Activated CD4-positive, alpha-beta T cell treated with anti-CD3 and anti-CD28 coated beads, Interleukin-2, amount 50 U/mL, for 48 hours (primary cell): ENCODE measurements around the gene PDE4D.

Experiments used
- DNase-seq, 2 experiments: peaks; one replicate each; pipeline ENCODE4 v3.0.0-alpha.2; 2020

Gene PDE4D

DNA sequence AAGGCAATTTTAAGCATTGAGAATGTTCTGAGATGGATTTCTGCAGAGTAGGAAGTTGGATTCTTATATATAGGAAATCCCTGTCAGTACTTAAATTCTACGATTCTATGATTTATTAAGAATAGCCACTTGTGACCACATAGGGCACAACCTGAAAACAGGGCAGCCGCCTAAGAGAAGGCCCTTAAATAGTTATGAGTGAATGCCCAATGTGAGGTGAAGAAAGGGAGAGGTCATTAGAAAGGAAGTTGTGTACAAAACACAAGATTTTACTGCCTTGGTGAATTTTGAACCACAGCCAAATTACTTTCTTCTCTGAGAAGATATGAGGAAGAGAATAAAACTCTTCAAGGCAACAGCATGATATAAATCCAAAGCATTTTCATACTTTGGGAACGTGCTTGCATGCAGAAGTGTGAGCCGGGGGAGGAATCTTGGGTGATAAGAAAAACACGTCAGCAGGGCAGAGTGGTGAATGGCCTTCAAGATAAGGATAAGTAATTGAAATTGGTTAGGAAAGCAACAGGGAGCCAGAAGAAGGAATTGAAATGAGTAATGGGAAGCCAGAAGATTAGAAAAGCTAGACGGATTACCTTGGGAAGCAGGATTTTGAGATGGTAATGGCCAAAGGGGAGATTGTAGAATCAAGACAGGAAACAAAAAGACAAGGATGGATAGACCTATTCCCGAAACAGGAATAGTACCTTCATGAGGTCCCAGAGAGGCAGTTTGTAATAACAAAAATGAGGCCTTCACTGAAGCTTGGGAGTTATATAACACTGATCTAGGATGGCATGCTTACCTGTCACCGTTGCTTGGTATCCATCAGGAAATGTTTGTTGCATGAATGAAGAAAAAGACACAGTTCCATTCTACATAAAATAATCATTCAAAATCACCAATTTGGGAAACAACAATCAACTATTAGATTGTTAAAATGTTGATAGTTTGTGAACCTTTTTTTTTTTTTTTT lies 244.3 kb downstream of the PDE4D start:
- DNase-seq: no peak

GRCh38 chr5:59648038-59648831 lies 245.3 kb downstream of the PDE4D start:
- no peak for DNase-seq

DNA sequence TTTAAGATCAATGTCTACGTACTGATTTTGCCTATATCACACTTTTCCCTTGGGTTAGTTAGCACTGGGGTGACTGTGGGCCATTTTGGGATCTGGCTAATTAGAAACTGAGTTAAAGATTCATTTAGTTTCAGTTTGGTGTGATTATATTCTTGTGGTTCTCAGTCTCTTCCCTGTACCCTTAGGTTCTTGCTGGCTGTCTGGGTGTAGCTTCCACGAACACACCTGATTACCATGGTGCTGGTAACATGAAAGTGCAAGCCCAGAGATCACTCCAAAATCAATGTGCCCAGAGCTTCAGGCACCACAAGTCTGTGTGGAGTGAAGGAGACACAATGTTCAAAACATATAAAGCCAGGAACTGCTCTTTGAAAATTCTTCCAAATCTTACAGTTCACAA lies 248.1 kb downstream of the PDE4D start:
- no peak for DNase-seq

DNA sequence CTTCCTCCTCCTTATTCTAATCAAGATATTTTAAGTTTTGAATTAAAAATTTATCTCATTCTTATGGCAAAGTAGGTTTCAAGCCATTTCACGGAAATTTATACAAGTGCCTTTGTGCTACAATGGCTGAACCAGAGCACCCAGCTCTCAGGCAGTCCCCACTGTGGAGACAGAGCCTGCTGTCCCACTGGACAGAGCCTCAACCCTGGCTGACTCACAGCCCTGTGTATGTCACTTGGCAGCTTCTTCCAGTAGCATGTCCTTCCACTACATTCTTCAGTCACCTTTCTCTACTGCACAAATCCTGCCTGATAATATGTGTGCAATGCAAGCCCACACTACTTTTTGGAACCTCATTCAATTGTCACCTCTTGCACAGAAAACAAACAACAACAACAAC lies 253.1 kb downstream of the PDE4D start:
- DNase-seq: no peak

DNA sequence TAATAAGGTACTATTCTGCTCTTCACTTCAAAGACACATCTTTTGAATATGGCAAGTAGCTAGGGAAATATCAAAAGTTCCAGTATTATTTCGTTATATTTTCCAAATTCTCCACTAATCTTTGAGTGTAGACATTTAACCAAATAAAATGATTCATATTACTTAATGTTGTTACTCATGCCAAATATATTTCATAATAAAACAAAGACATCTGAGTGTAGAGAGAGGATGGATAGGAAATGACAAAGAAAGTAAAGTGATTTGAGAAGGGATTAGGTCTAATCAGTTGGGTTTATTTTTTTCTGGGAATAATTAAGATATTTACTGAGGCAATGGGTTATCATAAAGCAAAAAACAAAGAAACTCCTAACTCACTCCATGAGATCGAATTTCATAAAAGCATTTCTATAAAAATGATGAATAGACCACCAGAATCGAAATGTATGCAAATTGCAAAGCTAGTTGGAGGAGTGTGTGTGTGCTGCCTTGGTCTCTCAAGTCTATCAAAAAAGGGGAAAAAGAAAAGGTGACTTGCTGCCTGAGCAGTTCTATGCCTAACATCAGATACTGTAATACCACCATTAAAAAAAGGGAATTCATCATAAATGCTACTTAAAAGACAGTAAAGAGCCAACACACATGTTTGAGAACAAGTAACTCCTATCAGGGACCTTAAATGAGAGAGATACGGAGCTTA lies 255.5 kb downstream of the PDE4D start:
- DNase-seq: no peak

DNA sequence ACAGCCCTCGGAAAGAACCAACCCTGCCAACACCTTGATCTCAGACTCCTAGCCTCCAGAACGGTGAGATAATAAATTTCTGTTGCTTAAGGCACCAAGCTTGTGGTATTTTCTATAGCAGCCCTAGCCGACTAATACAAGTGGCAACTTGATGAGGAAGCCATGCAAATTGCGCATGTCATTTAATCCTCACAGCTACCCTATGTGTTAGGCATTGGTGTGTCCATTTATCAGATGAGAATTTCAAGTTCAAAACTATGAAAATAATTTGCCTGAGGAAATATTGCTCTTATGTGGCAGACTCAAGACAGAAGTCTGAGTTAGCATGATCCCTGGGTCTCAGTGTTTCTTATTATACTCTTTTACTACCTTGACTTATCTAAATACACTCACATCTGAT lies 264.0 kb downstream of the PDE4D start:
- no peak for DNase-seq

- DNase-seq: no peak
These were observed 265.3 kb downstream of the PDE4D start for GRCh38 chr5:59628062-59628828.

DNA sequence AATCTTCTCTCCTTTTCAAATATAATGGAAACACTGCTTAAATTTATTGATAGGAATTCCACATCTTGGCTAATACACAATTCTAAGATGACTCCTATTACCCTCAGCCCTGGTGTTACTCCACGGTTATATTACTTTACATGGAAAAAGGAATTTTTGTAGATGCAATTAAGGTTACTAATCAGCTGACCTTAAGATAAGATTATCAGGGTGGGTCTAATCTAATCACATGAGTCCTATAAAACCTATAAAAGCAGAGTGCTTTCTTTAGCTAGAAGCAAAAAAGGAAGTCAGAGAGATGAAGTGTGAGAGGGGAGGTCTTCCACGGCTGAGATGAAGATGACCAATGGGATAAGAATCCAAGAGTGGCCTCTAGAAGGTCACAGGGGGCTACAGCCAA lies 268.6 kb downstream of the PDE4D start:
- no peak for DNase-seq

DNA sequence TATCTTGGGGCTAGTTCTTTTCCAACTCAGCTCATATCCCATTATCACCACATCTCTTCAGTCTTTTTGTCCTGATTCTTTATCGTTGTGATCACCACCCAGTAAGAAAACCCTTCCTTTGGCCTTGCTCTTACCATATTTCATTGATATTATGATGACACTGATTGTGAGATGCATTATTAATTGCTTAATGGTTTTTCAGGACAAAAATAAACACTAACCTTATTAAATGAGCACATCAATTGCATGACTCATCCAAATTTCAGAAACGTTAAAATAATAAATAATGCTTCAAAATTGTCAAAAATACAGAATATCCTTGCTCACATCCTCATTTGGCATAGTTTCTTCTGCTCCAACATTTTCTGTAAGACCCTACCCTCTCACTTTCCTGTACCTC lies 270.7 kb downstream of the PDE4D start:
- no peak for DNase-seq

DNA sequence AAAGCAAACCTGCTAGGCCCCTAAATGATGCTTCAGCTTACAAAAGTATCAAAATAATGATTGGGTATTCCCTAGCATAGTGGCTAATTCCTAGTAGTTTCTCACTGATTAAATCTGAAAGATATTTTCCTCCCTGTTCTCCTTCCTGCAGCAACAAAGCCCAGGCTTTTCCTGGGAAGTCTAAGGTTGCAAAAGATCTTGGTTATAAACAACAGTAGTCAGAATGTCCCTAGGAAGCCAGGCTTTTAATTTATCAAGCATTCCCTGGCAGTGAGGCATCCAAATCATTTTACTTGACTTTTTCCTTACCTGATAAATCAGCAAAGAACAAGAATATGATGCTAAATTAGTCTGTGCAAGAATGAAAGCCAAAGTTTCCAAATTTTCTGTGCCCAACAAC lies 272.0 kb downstream of the PDE4D start:
- no peak for DNase-seq

DNA sequence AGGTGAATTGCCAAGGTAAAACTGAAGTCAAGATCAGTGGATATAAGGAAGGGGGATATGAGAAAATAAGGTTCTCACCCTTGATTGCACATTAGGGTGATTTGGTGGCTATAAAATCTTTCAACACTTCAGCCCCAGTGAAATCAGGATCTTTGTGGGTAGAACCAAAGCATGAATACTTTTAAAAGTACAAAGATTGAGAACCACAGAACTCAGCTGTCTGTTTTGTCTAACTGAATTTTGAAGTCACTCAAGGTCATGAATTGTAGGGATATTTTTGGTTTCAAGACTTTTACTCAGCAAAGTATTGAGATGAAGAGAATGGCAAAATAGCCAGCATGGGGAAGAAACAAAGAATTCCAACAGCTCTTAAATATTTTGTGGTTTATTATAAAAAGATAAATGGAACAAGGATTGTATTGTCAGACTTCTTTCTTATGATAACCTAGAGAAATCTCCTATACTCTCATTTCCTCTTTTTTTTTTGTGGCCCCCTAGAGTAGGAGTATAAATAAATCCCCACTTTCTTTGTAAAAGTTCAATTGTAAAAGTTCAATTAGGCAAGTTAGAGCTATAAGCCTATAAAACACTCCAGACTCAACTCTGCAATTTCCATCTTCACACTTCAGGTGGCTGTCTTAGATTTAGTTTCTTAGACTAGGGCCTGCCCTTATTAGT lies 272.9 kb downstream of the PDE4D start:
- DNase-seq: no peak

DNA sequence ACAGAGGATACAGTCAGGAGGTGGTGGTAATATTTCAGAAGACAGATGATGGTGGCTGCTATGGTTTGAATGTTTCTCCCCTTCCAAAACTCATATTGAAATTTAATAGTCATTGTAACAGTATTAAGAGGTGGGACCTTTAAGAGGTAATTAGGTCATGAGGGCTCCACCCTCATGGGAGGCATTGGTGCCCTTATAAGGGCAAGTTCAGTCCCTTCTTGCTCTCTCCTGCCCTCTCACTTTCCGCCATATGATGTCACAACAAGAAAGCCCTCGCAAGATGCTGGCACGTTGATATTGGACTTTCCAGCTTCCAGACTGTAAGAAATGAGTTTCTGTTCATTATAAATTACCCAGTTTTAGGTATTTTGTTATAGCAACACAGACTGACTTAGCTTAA lies 274.9 kb downstream of the PDE4D start:
- no peak for DNase-seq

- DNase-seq: no peak
These were observed 276.2 kb downstream of the PDE4D start for GRCh38 chr5:59617186-59617771.

DNA sequence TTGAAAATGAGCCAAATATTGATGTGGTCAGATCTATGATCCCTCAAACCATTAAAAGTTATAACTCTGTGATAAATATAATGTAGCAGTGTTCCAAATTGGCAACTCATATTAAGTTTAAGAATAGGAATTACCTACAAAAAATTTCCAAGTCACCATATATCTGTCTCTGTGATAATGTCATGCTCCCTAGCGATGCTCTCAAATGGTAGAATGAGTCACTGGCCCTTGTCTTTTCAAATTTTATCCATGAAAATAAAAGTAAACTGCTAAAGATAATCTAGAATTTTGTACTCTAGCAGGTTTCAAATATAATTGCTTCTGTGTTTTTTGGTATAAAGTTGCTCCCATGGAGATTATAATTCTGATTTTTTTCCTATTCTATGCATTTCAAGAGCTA lies 277.1 kb downstream of the PDE4D start:
- no peak for DNase-seq

- DNase-seq: no peak
These were observed 278.3 kb downstream of the PDE4D start for GRCh38 chr5:59615272-59615671.

DNA sequence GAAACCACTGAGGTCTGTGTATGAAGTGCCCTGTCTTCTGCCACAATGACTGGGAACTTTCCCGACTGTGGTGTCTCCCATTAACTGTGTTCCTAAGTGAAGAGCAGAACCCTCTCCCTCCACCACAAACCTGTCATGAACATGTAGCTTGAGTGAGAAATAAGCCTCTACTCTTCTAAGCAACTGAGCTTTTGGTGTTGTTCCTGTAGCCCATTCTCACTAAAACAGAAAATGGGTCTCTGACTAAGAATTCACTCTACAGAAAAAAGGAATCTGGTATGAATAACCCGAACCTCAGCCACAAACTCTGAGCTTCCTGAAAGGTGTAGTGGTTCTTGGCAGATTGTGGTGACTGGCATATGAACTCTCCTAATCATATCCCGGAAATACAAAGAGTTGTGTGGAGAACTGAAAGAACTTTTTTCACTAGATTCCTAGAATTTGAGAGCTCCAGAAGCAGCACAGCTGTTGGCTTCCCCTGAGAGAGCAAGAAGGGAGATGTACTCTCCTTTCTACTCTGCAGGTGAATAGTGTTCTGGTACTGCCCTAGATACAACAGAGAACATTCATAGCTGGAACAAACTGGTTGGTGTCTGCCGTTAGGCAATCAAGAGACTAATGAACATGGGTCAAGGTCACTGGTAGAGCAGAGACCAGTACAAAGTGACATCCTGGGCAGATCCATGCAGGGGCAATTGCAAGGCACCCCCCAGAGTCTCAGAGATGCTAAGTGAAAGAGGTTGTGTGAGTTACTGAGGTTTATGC lies 283.8 kb downstream of the PDE4D start:
- no peak for DNase-seq

DNA sequence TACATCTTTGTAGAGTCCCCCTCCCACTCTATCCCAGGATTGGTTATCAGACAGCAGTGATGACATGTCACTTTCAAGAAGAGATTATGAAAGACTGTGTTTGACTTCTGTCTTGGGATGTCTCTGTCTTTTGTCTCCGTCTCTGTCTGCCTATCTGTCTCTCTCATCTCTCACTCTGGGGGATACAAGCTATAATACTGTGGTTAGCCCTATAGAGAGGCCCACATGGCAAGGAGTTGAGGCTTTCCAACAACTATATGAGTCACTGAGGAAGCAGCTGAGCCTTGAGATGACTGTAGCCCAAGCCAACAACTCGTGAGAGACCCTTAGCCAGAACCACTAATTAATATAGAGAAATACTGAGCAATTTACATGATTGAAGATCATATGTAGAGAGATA lies 284.8 kb downstream of the PDE4D start:
- no peak for DNase-seq

DNA sequence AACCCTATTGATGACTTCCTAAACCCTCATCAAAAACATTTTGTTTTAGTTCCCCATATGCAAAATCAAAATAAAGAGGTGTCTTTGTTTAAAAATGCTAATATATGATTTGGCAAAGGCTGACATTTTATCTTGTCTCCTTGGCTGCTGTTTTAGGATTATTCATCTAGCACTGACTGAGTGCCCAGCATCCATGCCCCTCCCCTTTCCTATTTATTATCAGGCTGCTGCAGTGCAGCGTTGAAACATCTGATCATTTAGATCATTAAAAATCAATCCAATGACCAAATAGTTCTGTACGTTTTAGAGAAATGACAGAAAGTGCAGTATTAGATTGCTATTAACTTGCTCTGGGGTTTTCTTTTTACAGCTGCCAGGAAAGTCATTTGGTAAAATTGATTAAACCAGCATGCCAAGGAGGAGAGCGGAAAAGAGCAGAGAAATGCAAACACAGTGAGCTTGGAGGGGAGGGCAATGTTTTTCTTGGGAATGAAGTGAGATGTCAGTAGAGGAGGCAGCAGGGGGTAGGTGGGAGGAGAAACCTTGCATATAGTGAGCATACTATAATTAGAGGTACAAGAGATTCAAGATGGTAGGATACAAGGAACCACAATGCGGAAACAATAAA lies 286.3 kb downstream of the PDE4D start:
- DNase-seq: no peak

DNA sequence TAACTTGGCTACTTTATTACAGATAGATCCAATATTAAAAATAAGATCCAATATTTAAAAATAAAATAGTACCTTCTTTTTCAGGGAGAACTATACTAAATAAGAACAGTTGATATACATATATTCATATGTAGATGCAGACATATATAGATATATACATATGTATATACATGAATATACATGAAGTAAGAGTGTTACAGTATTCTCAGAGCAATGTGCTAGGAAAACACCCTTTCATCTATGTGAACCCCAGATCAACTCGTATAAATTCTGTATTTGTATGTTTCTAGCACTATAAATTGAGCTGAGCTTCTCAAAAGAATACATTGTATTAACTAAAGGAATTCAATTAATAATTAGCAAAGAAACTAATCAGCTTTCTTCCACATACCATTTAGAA lies 287.6 kb downstream of the PDE4D start:
- no peak for DNase-seq

GRCh38 chr5:59604111-59604510 lies 289.4 kb downstream of the PDE4D start:
- no peak for DNase-seq
